ENCODE data around the gene ZNF567.
"Not testable (repeated sequence)": the region's sequence is repeated elsewhere in the genome, so short reads cannot be mapped to it uniquely, and the experiment has no call there.

The ZNF567 gene

GRCh38 chr19:36687214-36688056 is at the start of gene ZNF567:
ZNF567 (plus strand) TSS chr19:36687612; CDS start chr19:36694868, 7,256 bp downstream.
- peak; percentile 90 to 93 for DNase-seq

GRCh38 chr19:36638862-36639510 is 48.4 kb upstream of the ZNF567 start:
- DNase-seq = no peak

DNA sequence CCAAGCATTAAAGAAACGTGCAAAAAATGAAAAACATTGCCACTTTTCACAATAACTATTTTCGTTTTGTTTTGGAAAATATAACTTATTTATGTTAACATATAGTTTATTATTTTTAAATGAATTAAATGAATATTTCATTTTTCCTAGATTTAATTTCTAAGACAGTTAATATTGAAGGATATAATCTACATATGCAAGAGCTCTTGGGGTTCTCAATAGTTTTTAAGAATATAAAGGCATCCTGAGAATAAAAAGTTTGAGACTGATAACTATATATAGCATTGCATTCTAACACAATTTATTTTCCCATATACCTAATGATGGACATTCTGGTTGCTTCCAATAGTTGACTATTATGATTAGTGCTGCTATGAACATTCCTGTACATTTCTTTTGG is 40.7 kb upstream of the ZNF567 start:
- no peak for DNase-seq

- DNase-seq = no peak
Measured at GRCh38 chr19:36652958-36653357, 34.5 kb upstream of the ZNF567 start.

DNA sequence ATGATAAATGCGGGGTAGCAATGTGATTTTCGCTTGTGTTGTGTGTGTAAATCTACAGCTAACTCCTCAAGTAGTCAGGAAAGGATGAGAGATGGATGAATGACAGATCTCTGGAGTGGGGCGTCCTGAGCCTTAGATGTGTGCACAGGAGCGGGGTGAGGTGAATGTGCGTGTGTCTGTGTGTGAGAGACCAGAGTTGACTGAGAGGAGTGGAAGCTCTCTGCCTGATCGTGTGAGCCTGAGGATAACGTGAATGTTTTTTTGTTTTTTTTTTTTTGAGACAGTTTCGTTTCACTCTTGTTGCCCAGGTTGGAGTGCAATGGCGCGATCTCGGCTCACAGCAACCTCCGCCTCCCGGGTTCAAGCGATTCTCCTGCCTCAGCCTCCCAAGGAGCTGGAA is 21.6 kb upstream of the ZNF567 start:
- DNase-seq = no peak

GRCh38 chr19:36668646-36669045 is 18.8 kb upstream of the ZNF567 start:
- DNase-seq = no peak

- no peak for DNase-seq
Measured at GRCh38 chr19:36672368-36672767, 15.0 kb upstream of the ZNF567 start.

DNA sequence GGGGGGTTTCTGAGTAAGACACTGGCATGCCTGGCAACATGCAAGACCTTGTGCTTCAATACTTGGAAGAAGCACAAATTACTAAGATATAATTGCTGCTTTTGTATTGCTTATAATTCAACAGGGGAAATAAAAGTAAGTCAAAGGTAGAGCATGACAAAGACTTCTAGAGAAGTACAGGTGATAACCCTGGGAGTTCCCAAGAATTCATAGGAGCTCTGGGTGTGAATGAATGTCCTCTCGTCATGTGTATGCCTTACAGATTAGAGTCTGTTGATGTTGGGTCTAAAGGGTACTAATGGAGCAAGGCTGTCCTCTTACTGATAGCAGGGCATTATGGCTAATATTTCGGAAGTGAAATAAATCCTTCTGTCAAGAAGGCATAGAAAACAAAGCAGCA is 13.2 kb upstream of the ZNF567 start:
- DNase-seq = no peak

DNA sequence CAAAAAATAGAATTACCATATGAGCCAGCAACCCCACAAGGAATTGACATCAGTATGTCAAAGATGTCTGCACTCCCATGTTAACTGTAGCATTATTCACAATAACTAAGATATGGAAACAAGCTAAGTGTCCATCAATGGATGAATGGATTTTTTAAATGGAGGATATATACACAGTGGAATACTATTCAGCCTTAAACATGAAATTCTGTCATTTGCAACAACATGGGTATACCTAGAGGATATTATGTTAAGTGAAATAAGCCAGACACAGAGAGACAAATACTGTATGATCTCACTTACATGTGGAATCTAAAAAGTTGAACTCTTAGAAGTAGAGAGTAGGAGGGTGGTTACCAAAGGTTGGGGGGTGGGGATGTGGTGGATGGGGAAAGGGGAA is 8.0 kb upstream of the ZNF567 start:
- DNase-seq = no peak

- DNase-seq = no peak
Measured at GRCh38 chr19:36685835-36686234, 1.6 kb upstream of the ZNF567 start.

- DNase-seq = no peak
Measured at GRCh38 chr19:36686365-36687213, 823 bp upstream of the ZNF567 start.

- DNase-seq = no peak
Measured at GRCh38 chr19:36688058-36688457, 646 bp downstream of the ZNF567 start.

- DNase-seq = no peak
Measured at GRCh38 chr19:36707134-36707533, 19.7 kb downstream of the ZNF567 start.

- no peak for DNase-seq
Measured at GRCh38 chr19:36709423-36709822, 22.0 kb downstream of the ZNF567 start.

- DNase-seq = no peak
Measured at GRCh38 chr19:36719687-36720556, 32.5 kb downstream of the ZNF567 start.

- not testable (repeated sequence) for DNase-seq
Measured at GRCh38 chr19:36736166-36736565, 48.8 kb downstream of the ZNF567 start.

GRCh38 chr19:36745870-36746269 is 58.5 kb downstream of the ZNF567 start:
- no peak for DNase-seq

DNA sequence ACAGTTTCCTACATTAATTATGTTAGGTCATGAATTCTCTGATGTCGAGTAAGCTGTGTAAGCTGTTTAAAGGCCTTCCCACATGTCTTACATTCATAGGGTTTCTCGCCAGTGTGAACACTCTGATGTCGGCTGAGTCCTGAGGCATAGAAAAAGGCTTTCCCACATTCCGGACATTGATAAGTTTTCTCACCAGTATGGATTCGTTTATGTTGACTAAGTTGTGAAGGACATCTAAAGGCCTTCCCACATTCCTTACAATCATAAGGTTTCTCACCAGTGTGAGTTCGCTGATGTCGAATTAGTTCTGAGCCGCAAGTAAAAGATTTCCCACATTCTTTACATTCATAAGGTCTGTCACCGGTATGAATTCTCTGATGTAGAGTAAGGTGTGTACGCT is 60.3 kb downstream of the ZNF567 start:
- DNase-seq = no peak

DNA sequence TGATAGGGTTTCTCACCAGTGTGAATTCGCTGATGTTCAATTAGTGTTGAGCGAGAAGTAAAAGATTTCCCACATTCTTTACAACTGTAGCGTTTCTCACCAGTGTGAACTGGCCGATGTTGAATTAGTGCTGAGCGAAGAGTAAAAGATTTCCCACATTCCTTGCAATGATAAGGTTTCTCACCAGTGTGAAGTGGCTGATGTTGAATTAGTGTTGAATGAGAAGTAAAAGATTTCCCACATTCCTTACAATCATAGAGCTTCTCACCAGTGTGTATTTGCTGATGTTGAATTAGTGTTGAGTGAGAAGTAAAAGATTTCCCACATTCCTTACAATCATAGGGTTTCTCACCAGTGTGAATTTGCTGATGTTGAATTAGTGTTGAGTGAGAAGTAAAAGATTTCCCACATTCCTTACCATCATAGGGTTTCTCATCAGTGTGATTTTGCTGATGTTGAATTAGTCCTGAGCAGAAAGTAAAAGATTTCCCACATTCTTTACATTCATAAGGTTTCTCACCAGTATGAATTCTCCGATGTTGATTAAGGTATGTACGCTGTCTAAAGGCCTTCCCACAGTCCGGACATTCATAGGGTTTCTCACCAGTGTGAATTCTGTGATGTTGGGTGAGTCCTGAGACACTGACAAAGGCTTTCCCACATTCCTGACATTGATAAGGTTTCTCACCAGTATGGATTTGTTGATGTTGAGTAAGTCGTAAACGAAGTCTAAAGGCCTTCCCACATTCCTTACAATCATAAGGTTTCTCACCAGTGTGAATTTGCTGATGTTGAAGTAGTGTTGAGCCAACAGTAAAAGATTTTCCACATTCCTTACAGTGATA is 61.2 kb downstream of the ZNF567 start:
- no peak for DNase-seq

DNA sequence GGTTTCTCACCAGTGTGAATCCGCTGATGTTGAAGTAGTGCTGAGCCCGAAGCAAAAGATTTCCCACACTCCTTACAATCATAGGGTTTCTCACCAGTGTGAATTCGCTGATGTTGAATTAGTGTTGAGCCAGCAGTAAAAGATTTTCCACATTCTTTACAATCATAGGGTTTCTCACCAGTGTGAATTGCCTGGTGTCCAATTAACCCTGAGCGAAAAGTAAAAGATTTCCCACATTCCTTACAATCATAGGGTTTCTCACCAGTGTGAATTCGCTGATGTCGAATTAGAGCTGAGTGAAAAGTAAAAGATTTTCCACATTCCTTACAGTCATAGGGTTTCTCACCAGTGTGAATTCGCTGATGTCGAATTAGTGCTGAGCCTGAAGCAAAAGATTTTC is 62.2 kb downstream of the ZNF567 start:
- not testable (repeated sequence) for DNase-seq

GRCh38 chr19:36750066-36750691 is 62.8 kb downstream of the ZNF567 start:
- DNase-seq = no peak

Data from hippocampal formation (tissue), 2 donors.